ENCODE data around the gene C8G. TPM values are rescaled to one million over a fixed set of nuclear protein-coding genes. Genes with fewer than 3 reads are reported as not detected.

The C8G gene
- polyA plus RNA-seq, 1 experiment: 0.48 TPM

DNA sequence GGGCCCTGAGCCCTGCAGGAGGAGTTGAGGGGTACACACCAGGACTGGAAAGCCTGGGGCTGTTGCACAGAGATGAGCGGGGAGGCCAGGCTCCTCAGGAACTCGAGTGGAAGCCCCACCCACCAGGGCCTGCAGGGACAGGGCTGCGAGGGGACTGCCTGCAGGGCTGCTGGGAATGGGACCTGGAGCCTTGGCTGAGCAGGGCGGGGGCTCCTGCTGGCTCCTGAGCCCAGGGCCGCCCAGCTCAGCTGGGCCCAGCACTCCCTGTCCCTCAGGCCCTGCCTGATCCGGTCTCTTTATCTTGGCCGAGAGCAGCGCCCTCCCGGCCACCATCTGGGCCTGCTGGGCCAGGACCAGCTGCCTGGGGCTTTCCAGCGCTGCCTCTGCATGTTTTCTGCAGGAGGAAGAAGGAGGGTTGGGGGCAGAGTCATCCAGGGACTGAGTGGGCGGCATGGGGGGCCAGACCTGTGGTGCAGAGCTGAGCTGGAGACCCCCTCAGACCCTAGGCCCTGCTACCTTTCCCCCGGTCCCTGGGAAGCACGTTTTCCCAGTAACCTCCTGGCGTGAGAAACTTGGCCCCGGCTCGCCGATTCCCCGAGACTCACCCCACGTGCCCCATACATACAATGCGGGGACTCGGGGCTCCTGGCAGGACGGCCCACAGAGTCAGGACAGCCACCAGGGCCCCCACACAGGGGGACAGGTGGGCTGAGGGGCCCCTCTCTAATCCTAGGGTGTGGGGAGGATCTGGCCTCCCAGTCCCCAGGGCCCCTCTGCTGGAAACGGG, 16.4 kb downstream of the C8G start:
- POLR2A ChIA-PET: no interaction called here
- no peak for DNase-seq (ENCODE audit: low read depth)
- Histone ChIP-seq H3K36me3 (ENCODE audit: control insufficient read depth, insufficient read depth, low read length) (no peaks in the 10 kb centered on the region), H3K27me3 (ENCODE audit: control insufficient read depth, insufficient read depth, low read length) (no peaks in the 10 kb centered on the region; the same call in 1 of the 2 replicates), H3K4me3 (ENCODE audit: low read depth, low read length) (no peak overlapping the region)
- CTCF ChIA-PET: interaction anchor here (1.1 to 2.8 kb wide), 2 partner anchors 14 to 16 kb away, joined by 3 to 8 read pairs; partner anchors contain the start of gene C8G
- TF ChIP-seq CTCF (IDR thresholded peaks at IDR 0.05; ENCODE audit: insufficient read depth, low read depth, low read length): no peak

- TF ChIP-seq CTCF (IDR thresholded peaks at IDR 0.05; ENCODE audit: insufficient read depth, low read depth, low read length): no peak
- H3K4me3 ChIP-seq (ENCODE audit: low read depth, low read length): no peak overlapping the region
- CTCF ChIA-PET: no interaction called here
- DNase-seq (ENCODE audit: low read depth): no peak
- H3K36me3 ChIP-seq (ENCODE audit: control insufficient read depth, insufficient read depth, low read length): no peaks in the 10 kb centered on the region
- POLR2A ChIA-PET: interaction anchor here (0.6 kb wide), 1 partner anchor 120 kb away, joined by 3 read pairs; the partner anchor contains the start of gene AJM1
- no peaks in the 10 kb centered on the region; the same call in 1 of the 2 replicates for H3K27me3 ChIP-seq (ENCODE audit: control insufficient read depth, insufficient read depth, low read length)
Measured at GRCh38 chr9:136962163-136962562, 17.1 kb downstream of the C8G start.

DNA sequence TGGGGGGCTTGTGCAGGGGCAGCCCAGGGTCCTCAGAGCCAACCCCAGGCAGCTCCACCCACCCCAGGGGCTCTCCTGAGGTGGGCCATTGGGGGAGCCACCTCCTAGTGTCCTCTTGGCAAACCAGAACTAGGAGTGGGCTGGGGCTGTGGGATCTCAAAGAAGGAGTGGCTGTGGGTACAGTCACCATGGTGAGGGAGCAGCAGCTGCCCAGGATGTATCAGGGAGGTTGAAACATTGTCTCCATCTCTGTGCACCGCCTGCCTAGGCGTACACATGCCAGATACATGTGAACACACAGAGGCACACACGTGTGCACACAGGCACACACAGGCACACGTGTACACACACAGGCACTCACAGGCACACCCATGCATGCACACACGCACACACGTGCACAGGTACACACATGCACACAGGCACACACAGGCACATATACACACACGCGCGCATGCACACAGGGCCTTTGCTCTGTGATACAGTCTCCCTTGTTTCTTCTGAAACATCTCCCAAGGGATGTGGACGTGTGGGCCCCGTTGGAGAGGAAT, 17.7 kb downstream of the C8G start:
- Histone ChIP-seq H3K4me3 (ENCODE audit: low read depth, low read length) (no peak overlapping the region), H3K36me3 (ENCODE audit: control insufficient read depth, insufficient read depth, low read length) (no peaks in the 10 kb centered on the region), H3K27me3 (ENCODE audit: control insufficient read depth, insufficient read depth, low read length) (no peaks in the 10 kb centered on the region; the same call in 1 of the 2 replicates)
- no peak for TF ChIP-seq CTCF (IDR thresholded peaks at IDR 0.05; ENCODE audit: insufficient read depth, low read depth, low read length)
- ChIA-PET CTCF (no interaction called here), POLR2A (interaction anchor here (0.6 kb wide), 1 partner anchor 121 kb away, joined by 3 read pairs; the partner anchor contains the start of gene AJM1)
- DNase-seq (ENCODE audit: low read depth): no peak

GRCh38 chr9:136963341-136963740, 18.3 kb downstream of the C8G start:
- H3K36me3 ChIP-seq (ENCODE audit: control insufficient read depth, insufficient read depth, low read length): no peaks in the 10 kb centered on the region
- no peak for DNase-seq (ENCODE audit: low read depth)
- CTCF ChIA-PET: no interaction called here
- POLR2A ChIA-PET: no interaction called here
- no peak overlapping the region for H3K4me3 ChIP-seq (ENCODE audit: low read depth, low read length)
- no peaks in the 10 kb centered on the region; the same call in 1 of the 2 replicates for H3K27me3 ChIP-seq (ENCODE audit: control insufficient read depth, insufficient read depth, low read length)
- TF ChIP-seq CTCF (IDR thresholded peaks at IDR 0.05; ENCODE audit: insufficient read depth, low read depth, low read length): no peak

GRCh38 chr9:136963751-136964150, 18.7 kb downstream of the C8G start:
- TF ChIP-seq CTCF (IDR thresholded peaks at IDR 0.05; ENCODE audit: insufficient read depth, low read depth, low read length): no peak
- DNase-seq (ENCODE audit: low read depth): no peak
- ChIA-PET CTCF (interaction anchor here (1.3 kb wide), 1 partner anchor 16 kb away, joined by 4 read pairs; no protein-coding TSS in a partner anchor), POLR2A (no interaction called here)
- no peaks in the 10 kb centered on the region for H3K36me3 ChIP-seq (ENCODE audit: control insufficient read depth, insufficient read depth, low read length)
- H3K4me3 ChIP-seq (ENCODE audit: low read depth, low read length): no peak overlapping the region
- no peaks in the 10 kb centered on the region; the same call in 1 of the 2 replicates for H3K27me3 ChIP-seq (ENCODE audit: control insufficient read depth, insufficient read depth, low read length)
